NB4 (cell line): Measurements from ENCODE around the gene TSPAN7.

Experiments
- DNase-seq: peaks from one replicate; pipeline ENCODE4 v3.0.0; 2010; ENCODE audit warnings: low read depth
- H3K4me3 ChIP-seq: one replicate; pipeline ENCODE4 v1.5.1; 2011; ENCODE audit warnings: mild to moderate bottlenecking, low read depth, low read length, moderate library complexity
- CTCF ChIP-seq: IDR thresholded peaks from one replicate; pipeline ENCODE4 v1.5.1; 2012; ENCODE audit warnings: low read depth, low read length
- MAX ChIP-seq: IDR thresholded peaks from 2 replicates; pipeline ENCODE4 v1.6.1; 2011; ENCODE audit warnings: low read depth, low read length
- MYC ChIP-seq: IDR thresholded peaks from 2 replicates; pipeline ENCODE4 v1.6.1; 2011; ENCODE audit warnings: low read depth, low read length
- POLR2A ChIP-seq: IDR thresholded peaks from 2 replicates; pipeline ENCODE4 v1.6.1; 2011; ENCODE audit warnings: mild to moderate bottlenecking; ENCODE audit not compliant: insufficient read length; ENCODE audit errors: extremely low read depth

Gene TSPAN7

GRCh38 chrX:38610849-38611248 is 49.5 kb downstream of the TSPAN7 start:
- TF ChIP-seq MYC, result no peak
- no peak for TF ChIP-seq POLR2A
- no peak for TF ChIP-seq CTCF
- no peak for TF ChIP-seq MAX
- H3K4me3 ChIP-seq, result no peak overlapping the region
- no peak for DNase-seq

GRCh38 chrX:38612281-38612680 is 50.9 kb downstream of the TSPAN7 start:
- DNase-seq, result no peak
- no peak for TF ChIP-seq MAX
- no peak for TF ChIP-seq MYC
- no peak for TF ChIP-seq CTCF
- no peak for TF ChIP-seq POLR2A
- no peak overlapping the region for H3K4me3 ChIP-seq

GRCh38 chrX:38614485-38614884 is 53.1 kb downstream of the TSPAN7 start:
- DNase-seq, result no peak
- no peak for TF ChIP-seq MAX
- no peak for TF ChIP-seq MYC
- TF ChIP-seq CTCF, result no peak
- TF ChIP-seq POLR2A, result no peak
- no peak overlapping the region for H3K4me3 ChIP-seq

GRCh38 chrX:38616904-38617303 is 55.6 kb downstream of the TSPAN7 start:
- TF ChIP-seq CTCF (no peak), MAX (no peak), POLR2A (no peak), MYC (no peak)
- no peak for DNase-seq
- no peak overlapping the region for H3K4me3 ChIP-seq

- no peak for TF ChIP-seq MAX
- no peak overlapping the region for H3K4me3 ChIP-seq
- peak; percentile 15 for DNase-seq
These were observed 56.8 kb downstream of the TSPAN7 start for GRCh38 chrX:38618180-38618579.

- H3K4me3 ChIP-seq, result no peak overlapping the region
- no peak for TF ChIP-seq MYC
- TF ChIP-seq MAX, result no peak
- TF ChIP-seq POLR2A, result no peak
- TF ChIP-seq CTCF, result no peak
- no peak for DNase-seq
These were observed 59.3 kb downstream of the TSPAN7 start for GRCh38 chrX:38620623-38621022.

- H3K4me3 ChIP-seq, result no peak overlapping the region
- no peak for TF ChIP-seq POLR2A
- no peak for DNase-seq
These were observed 65.0 kb downstream of the TSPAN7 start for GRCh38 chrX:38626296-38626695.
